Measurements from ENCODE around the gene SRSF10.
A peak's percentile ranks its signal among the peaks of the same experiment; 100 is the strongest.
"Not testable (repeated sequence)": the region's sequence is repeated elsewhere in the genome, so short reads cannot be mapped to it uniquely, and the experiment has no call there.

Gene SRSF10

DNA sequence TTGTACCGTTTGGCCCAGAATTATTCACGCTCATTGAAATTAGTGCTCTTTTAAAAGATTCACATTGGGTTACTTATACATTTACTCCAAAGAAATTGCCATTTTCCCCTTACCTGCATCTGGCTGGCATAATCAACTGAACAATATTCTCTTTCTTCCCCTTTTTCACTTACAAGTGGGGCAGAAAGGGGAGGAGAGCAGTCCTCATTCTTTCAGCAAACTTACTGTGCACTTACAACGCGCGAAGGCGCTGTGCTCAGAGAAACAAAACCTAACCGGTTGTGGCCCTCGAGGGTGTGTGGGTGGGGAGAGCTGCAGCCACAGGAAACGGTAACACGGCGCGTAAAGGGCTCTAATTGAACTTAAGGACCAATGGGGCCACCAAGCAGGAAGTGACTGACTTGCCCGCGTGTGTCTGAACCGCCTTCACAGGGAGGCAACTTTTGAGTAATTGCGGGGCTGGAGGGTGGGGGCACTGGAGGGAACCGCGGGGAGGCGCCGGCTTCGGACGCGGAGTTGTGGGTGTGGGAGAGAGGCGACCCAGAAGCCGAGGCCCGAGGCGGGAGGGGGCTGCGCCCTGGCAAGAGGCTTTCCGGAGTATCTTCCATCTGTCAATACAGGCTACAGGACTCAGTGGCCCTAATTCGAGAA lies 21.2 kb downstream of the SRSF10 start:
- peak; percentile 78 to 87 for DNase-seq (ENCODE audit: low read depth in 2 of 2)

GRCh38 chr1:23958040-23958809 lies 21.9 kb downstream of the SRSF10 start:
- DNase-seq (ENCODE audit: low read depth in 2 of 2), result not testable (repeated sequence)

DNA sequence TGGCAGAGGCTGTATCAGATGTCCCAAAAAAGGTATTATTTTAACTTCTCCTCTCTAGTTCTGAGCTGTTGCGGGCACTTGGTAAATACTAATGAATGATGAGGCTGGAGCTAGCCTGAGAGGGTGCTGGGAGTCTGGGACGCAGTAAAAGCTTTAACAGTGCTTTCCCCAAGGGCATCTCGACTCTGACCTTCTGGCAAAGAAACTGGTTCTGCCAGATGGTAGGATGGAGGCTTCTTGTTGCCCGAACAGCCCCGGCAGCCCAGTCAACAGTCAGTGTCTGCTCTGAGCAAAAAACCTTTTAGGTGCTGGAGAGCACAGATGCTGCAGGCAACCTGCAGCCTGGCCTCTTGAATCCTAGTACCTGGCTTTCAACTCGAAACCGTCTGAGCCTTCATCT lies 23.0 kb downstream of the SRSF10 start:
- no peak for DNase-seq (ENCODE audit: low read depth in 2 of 2)

DNA sequence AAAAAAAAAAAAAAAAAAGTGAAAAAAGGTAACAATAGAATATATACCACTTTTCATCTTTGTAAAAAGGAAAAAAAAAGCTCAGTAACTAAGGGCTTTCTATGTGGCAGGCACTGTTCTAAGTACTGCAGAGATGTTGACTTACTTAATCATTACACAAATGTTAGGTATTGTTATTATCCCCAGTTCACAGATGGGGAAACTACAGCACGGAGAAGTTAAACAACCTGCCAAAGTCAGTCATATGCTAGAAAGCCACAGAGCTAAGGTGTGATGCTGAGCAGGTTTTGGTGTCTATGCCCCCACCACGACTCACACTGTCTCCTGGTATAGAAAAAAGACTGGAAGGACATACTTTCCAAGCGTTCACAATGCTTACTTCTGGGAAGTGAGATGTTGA lies 27.1 kb downstream of the SRSF10 start:
- DNase-seq (ENCODE audit: low read depth in 2 of 2), result no peak

DNA sequence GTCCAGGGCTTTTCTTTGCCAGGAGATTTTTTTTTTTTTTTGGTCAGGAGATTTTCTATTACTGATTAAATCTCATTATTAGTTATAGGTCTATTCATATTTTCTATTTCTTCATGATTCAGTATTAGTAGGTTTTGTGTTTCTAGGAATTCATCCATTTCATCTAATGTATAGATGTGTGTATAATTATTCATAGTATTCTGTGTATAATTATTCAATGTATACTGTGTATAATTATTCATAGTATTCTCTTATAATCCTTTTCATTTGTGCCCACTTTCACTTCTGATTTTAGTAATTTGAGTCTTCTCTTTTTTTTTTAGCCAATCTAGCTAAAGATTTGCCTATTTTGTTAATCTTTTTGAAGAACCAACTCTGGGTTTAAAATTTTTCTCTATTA lies 32.8 kb downstream of the SRSF10 start:
- DNase-seq (ENCODE audit: low read depth in 2 of 2), result no peak

DNA sequence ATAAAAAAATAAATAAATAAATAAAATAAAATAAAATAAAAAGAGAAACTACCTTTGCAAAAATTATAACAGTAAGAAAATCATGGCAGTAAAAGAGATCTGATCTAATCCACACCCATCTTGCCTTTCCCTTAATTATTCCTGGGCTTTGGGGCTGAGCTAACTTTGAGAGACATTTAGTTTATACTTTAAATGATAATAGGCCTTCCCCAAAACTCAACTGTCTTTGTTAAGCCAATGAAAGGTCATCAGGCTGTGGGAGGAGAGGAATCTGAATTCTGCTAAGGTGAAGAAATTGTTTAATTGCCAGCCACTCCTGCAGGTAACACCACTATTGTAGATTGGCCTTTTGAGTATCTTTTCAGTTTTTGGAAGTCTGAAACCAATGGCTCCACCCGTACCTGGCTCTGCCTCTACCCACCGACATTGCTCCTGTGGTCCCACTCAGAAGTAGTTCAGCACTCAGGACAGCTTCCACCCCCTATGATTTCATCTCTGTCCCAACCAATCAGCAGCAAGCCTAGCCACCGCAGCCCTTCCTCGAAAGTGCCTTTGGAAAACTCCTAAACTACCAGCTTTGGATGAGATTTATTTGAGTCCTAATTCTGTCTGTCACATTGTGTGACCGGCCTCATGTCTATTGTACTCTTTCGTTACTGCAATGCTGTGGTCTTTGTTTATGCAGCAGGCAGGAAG lies 43.5 kb downstream of the SRSF10 start:
- DNase-seq (ENCODE audit: low read depth in 2 of 2), result no peak

- DNase-seq (ENCODE audit: low read depth in 2 of 2), result no peak
Measured at GRCh38 chr1:23931491-23931880, 48.6 kb downstream of the SRSF10 start.

DNA sequence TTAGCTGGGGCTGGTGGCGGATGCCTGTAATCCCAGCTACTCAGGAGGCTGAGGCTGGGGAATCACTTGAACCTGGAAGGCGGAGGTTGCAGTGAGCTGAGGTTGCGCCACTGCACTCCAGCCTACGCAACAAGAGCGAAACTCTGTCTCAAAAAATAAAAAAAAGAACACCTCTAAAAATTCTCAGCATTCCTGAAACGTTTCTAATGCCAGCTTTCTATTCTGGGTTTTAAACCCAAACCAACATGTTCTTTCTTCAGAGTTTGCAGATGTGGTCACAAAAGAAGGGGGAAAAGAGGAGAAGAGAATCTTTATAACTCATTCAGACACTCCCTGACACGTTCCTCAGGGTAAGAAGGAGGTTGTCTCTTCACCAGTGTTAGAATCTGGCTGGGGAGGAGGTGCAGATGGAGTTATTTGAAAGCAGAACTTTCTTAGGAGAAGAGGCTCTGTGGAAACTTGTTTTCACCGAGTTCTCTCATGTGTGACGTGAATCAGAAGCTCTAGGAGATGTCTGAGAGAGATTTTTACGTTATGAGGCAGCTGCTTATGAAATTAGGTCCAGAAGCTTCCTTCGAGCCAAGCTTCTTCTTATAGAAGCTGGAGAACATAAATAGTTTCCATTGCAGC lies 49.2 kb downstream of the SRSF10 start:
- DNase-seq (ENCODE audit: low read depth in 2 of 2), result no peak

GRCh38 chr1:23930270-23930669 lies 49.9 kb downstream of the SRSF10 start:
- DNase-seq (ENCODE audit: low read depth in 2 of 2), result no peak

DNA sequence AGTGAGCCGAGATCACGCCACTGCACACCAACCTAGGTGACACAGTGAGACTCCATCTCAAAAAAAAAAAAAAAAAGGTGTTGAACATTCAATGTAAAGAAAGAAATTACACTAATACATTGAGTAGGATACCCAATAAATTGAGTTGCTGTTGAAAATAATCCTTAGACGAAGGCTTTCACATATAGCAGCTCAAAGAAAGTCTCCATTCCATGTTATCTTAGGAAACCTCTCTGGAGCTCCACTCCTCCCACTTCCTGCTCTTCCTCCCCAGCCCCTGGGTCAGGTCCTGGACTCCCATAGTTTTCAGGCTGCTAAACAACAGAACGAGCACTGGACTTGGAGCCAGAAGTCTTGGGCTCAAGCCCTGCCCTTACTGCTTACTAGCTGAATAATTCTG lies 51.3 kb downstream of the SRSF10 start:
- no peak for DNase-seq (ENCODE audit: low read depth in 2 of 2)

DNA sequence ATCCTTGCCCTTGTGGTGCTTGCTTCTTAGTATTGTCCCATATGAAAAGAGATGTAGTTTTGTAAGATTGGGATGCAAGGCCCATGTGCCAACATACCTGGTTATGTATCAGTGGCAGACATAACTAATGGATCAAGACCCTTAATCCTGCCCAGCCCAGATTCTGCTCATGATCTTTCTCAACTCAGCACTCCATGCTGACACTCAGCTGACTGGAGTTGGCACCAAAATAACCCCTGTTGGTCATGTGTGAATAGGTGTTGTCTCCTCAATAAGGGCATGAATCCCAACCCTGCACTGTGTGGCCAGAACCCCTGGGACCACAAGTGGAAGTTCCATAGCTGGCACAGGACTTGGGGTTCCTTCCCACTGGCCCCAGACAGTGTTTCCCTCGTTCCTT lies 53.0 kb downstream of the SRSF10 start:
- DNase-seq (ENCODE audit: low read depth in 2 of 2), result no peak

DNA sequence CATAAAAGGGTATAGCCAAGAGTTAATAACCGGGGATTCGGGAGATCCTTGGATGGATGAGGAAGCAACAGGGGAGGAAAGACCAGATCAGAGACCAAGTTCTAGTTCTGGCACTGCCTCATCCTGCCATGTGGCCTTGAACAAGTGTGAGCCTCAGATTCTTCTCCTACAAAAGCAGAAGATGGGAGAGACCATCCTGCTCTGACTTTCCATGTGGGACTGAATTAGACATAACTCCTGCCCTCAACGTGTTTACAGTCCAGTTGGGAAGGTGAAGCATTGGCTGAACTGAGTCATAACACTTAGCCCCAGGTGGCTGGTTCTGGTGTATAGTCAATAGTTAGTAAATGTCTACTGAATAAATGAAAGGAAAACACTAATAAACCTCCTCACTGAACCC lies 54.8 kb downstream of the SRSF10 start:
- DNase-seq (ENCODE audit: low read depth in 2 of 2), result no peak

DNA sequence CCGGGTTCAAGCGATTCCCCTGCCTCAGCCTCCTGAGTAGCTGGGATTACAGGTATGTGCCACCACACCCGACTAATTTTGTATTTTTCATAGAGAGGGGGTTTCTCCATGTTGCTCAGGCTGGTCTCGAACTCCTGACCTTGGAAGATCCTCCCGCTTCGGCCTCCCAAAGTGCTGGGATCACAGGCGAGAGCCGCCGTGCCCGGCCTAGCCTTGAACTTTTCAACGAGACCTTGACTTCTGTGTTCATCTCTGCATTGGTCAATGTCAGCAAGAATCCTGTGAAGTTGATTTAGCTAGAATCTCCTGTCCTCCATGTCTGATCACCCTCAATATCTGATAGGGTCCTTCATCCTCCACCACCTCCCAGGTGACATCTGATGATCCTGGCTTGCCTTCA lies 55.5 kb downstream of the SRSF10 start:
- DNase-seq (ENCODE audit: low read depth in 2 of 2), result no peak

- no peak for DNase-seq (ENCODE audit: low read depth in 2 of 2)
Measured at GRCh38 chr1:23923592-23924499, 56.3 kb downstream of the SRSF10 start.

GRCh38 chr1:23922321-23922943 lies 57.7 kb downstream of the SRSF10 start:
- DNase-seq (ENCODE audit: low read depth in 2 of 2), result no peak

DNA sequence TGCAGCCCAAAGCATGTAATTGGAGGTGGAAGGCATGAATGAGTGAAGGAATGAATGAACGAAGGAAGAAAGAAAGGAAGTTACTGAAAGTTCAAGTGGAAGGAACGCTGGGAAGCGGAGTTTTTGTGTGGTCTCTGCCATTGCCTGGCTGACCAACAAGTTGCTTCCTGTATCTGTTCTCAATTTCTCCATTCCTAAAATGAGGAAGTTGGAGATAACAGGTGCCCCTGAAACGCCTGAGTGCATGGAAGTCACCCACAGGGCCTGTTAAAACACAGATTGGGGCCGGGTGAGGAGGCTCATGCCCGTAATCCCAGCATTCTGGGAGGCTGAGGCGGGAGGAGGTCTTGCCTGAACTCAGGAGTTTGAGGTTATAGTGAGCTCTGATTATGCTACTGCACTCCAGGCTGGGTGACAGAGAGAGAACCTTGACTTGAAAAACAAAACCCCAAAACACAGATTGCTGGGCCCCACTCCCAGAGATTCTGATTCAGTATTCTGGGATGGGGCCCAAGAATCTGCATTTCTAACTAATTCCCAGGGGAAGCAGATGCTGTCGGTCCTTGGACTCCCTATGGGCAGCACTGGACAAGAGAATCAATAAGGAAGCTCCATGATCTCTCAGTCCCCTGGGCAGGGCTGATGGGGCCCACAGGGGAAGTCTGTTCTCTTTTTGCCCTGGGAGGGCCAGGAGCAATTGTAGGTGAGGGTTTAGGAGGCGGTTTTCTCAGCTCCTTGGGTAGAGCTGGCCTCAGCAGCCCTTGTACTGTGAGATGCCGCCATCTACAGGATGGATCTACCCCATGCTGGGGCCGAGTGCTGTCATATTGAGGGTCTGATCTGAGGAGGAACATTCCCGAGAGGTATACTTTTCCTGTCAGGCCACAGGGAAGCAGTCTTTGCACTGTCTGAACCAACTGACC lies 63.7 kb downstream of the SRSF10 start:
- DNase-seq (ENCODE audit: low read depth in 2 of 2), result peak in 1 of 2 donors; percentile 23

GRCh38 chr1:23915466-23915865 lies 64.7 kb downstream of the SRSF10 start:
- DNase-seq (ENCODE audit: low read depth in 2 of 2), result no peak

DNA sequence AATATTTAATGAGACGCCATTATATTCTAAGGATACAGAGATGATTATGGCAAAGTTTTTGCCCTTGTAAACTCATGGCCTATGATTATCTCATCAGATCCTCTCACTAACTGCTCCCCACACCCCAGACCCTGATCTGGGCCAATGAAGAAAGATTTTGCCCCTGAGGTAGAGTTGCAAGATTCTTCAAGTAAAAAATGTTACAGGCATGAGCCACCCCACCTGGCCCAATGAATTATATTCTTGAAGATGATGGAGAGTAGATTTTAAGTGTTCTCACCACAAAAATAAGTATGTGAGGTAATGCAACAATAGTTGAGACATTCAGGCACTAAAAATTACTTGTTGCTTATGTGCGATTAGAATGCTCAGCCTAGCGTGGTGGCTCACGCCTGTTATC lies 65.2 kb downstream of the SRSF10 start:
- DNase-seq (ENCODE audit: low read depth in 2 of 2), result no peak

Measured in stimulated activated CD8-positive, alpha-beta memory T cell treated with anti-CD3 and anti-CD28 coated beads, Interleukin-15, amount 100 ng/mL, for 4 hours (primary cell).